GM21529 (cell line): ENCODE measurements around the gene OTUD7B.

ENCODE experiments used
- ATAC-seq: cut with Tn5 transposase; IDR thresholded peaks from one replicate; pipeline ENCODE4 v1.9.1; 2021; ENCODE audit not compliant: unreplicated experiment

The OTUD7B gene

GRCh38 chr1:150003801-150004200 lies 6.7 kb downstream of the OTUD7B start:
- ATAC-seq = no peak

GRCh38 chr1:150002217-150002616 lies 8.3 kb downstream of the OTUD7B start:
- no peak for ATAC-seq

- no peak for ATAC-seq
These were observed 9.1 kb downstream of the OTUD7B start for GRCh38 chr1:150001415-150001814.

GRCh38 chr1:149997585-149998262 lies 12.8 kb downstream of the OTUD7B start:
- peak; percentile 73 for ATAC-seq

- no peak for ATAC-seq
These were observed 14.6 kb downstream of the OTUD7B start for GRCh38 chr1:149995927-149996326.

GRCh38 chr1:149993764-149994163 lies 16.8 kb downstream of the OTUD7B start:
- ATAC-seq = no peak

- no peak for ATAC-seq
These were observed 17.3 kb downstream of the OTUD7B start for GRCh38 chr1:149993181-149993580.

- ATAC-seq = no peak
These were observed 23.3 kb downstream of the OTUD7B start for GRCh38 chr1:149987297-149987595.

GRCh38 chr1:149986486-149987296 lies 23.8 kb downstream of the OTUD7B start:
- no peak for ATAC-seq

GRCh38 chr1:149979972-149980540 lies 30.5 kb downstream of the OTUD7B start:
- no peak for ATAC-seq

GRCh38 chr1:149979245-149979971 lies 31.1 kb downstream of the OTUD7B start:
- ATAC-seq = no peak

GRCh38 chr1:149978547-149979023 lies 31.9 kb downstream of the OTUD7B start:
- no peak for ATAC-seq

GRCh38 chr1:149977345-149977744 lies 33.2 kb downstream of the OTUD7B start:
- no peak for ATAC-seq

- no peak for ATAC-seq
These were observed 38.0 kb downstream of the OTUD7B start for GRCh38 chr1:149972547-149972946.

GRCh38 chr1:149967646-149968045 lies 42.9 kb downstream of the OTUD7B start:
- ATAC-seq = no peak

GRCh38 chr1:149967041-149967440 lies 43.5 kb downstream of the OTUD7B start:
- ATAC-seq = no peak

- no peak for ATAC-seq
These were observed 44.1 kb downstream of the OTUD7B start for GRCh38 chr1:149966405-149966804.

GRCh38 chr1:149965440-149965839 lies 45.1 kb downstream of the OTUD7B start:
- no peak for ATAC-seq

GRCh38 chr1:149963358-149963757 lies 47.2 kb downstream of the OTUD7B start:
- no peak for ATAC-seq

GRCh38 chr1:149962736-149963135 lies 47.8 kb downstream of the OTUD7B start:
- ATAC-seq = no peak

GRCh38 chr1:149962039-149962647 lies 48.4 kb downstream of the OTUD7B start:
- peak; percentile 55 for ATAC-seq
